SK-N-SH (cell line): ENCODE results near the gene CLEC5A. TPM values are rescaled to one million over a fixed set of nuclear protein-coding genes. Genes with fewer than 3 reads are reported as not detected.

Experiments
- CTCF ChIA-PET: fragments of 300-600, 350-600 bp; formaldehyde crosslinking; extraction: SDS; loops from one replicate; lab custom pipeline; 2021; lab: Yijun Ruan, JAX
- POLR2A ChIA-PET: fragments of 350-600 bp; sonication (Branson Sonifier 250); formaldehyde crosslinking; extraction: SDS; loops from one replicate; lab custom pipeline; 2020; ENCODE audit warnings: antibody characterized with exemption, inconsistent platforms; lab: Yijun Ruan, JAX
- DNase-seq: peaks from one replicate; pipeline ENCODE4 v3.0.0; 2012
- H2AFZ ChIP-seq: fragments of 200-600 bp; sonication (generic); 2 replicates; pipeline ENCODE4 v1.8.1; 2016; ENCODE audit warnings: antibody characterized with exemption, mild to moderate bottlenecking, low read depth
- H3F3A ChIP-seq: fragments of 200-600 bp; sonication (generic); replicated peaks from 2 replicates; pipeline ENCODE3; 2016; ENCODE audit warnings: antibody characterized with exemption, mild to moderate bottlenecking; ENCODE audit not compliant: insufficient read depth
- H3K27ac ChIP-seq, 2 experiments: fragments of 200-500 bp in 1 of 2; fragments of 200-600 bp in 1 of 2; sonication (Bioruptor generic) in 1 of 2; sonication (generic), shearing (Covaris generic) in 1 of 2; 2 replicates each; pipeline versions ENCODE4 v1.5.1 to v1.6.1; 2014 to 2016; ENCODE audit warnings: low read depth in 2 of 2, inconsistent platforms in 1 of 2, low read length in 1 of 2, mild to moderate bottlenecking in 1 of 2, mixed read lengths in 1 of 2
- H3K27me3 ChIP-seq: fragments of 200-600 bp; sonication (generic), shearing (Covaris generic); 2 replicates; pipeline ENCODE4 v1.6.1; 2016; ENCODE audit warnings: mixed run types; ENCODE audit not compliant: insufficient read depth
- H3K36me3 ChIP-seq, 2 experiments: fragments of 200-500 bp in 1 of 2; fragments of 200-600 bp in 1 of 2; sonication (Bioruptor generic) in 1 of 2; sonication (generic) in 1 of 2; replicated peaks in 1 of 2; 2 replicates each; pipeline versions ENCODE3 to v1.5.1; 2014 to 2016; ENCODE audit warnings: low read length in 1 of 2, mild to moderate bottlenecking in 1 of 2; ENCODE audit not compliant: insufficient read depth in 2 of 2, control insufficient read depth in 1 of 2
- H3K4me1 ChIP-seq, 2 experiments: fragments of 200-500 bp in 1 of 2; fragments of 200-600 bp in 1 of 2; sonication (Bioruptor generic) in 1 of 2; sonication (generic), shearing (Covaris generic) in 1 of 2; 2 replicates each; pipeline versions ENCODE4 v1.5.1 to v1.6.1; 2014 to 2016; ENCODE audit warnings: low read depth in 1 of 2, low read length in 1 of 2, mixed run types in 1 of 2; ENCODE audit not compliant: insufficient read depth in 2 of 2, control insufficient read depth in 1 of 2
- H3K4me2 ChIP-seq: fragments of 200-600 bp; sonication (generic), shearing (Covaris generic); 2 replicates; pipeline ENCODE4 v1.6.1; 2017; ENCODE audit warnings: mixed run types
- H3K4me3 ChIP-seq, 2 experiments: fragments of 200-500 bp in 1 of 2; fragments of 200-600 bp in 1 of 2; sonication (Bioruptor generic) in 1 of 2; sonication (generic), shearing (Covaris generic) in 1 of 2; 2 replicates each; pipeline versions ENCODE4 v1.5.1 to v1.8.1; 2014 to 2016; ENCODE audit warnings: low read depth in 2 of 2, inconsistent platforms in 1 of 2, low read length in 1 of 2, mild to moderate bottlenecking in 1 of 2, mixed read lengths in 1 of 2, moderate library complexity in 1 of 2
- H3K79me2 ChIP-seq: fragments of 200-600 bp; sonication (generic); 2 replicates; pipeline ENCODE4 v1.8.1; 2017; ENCODE audit warnings: mild to moderate bottlenecking; ENCODE audit not compliant: insufficient read depth
- H3K9ac ChIP-seq: fragments of 200-600 bp; sonication (generic); 2 replicates; pipeline ENCODE4 v1.6.1; 2017; ENCODE audit warnings: mixed run types
- H3K9me2 ChIP-seq: fragments of 200-600 bp; sonication (generic); 2 replicates; pipeline ENCODE4 v1.6.1; 2017; ENCODE audit warnings: mixed run types
- H3K9me3 ChIP-seq: fragments of 200-600 bp; sonication (generic); 2 replicates; pipeline ENCODE4 v1.6.1; 2017; ENCODE audit warnings: mixed run types, mild to moderate bottlenecking, moderate library complexity
- H4K20me1 ChIP-seq: fragments of 200-600 bp; sonication (generic); 2 replicates; pipeline ENCODE4 v1.6.1; 2017; ENCODE audit warnings: mild to moderate bottlenecking, mixed run types; ENCODE audit not compliant: insufficient read depth
- EZH2phosphoT487 ChIP-seq: fragments of 200-600 bp; sonication (generic); IDR thresholded peaks from 2 replicates; pipeline ENCODE4 v1.6.1; 2017; ENCODE audit warnings: low read depth, mixed run types, mild to moderate bottlenecking, antibody characterized with exemption, moderate library complexity, borderline replicate concordance
- GABPA ChIP-seq: IDR thresholded peaks from 2 replicates; pipeline ENCODE4 v1.4.0; 2012; ENCODE audit warnings: low read depth, mild to moderate bottlenecking
- RAD21 ChIP-seq: IDR thresholded peaks from 2 replicates; pipeline ENCODE4 v1.6.1; 2012; ENCODE audit warnings: mild to moderate bottlenecking, low read length
- SIN3A ChIP-seq: IDR thresholded peaks from 2 replicates; pipeline ENCODE4 v1.6.1; 2012; ENCODE audit warnings: low read depth, mild to moderate bottlenecking, low read length, moderate library complexity, borderline replicate concordance
- SMC3 ChIP-seq: IDR thresholded peaks from 2 replicates; pipeline ENCODE4 v1.6.1; 2012; ENCODE audit warnings: low read depth, low read length, improper control_type of control experiment
- TEAD4 ChIP-seq: IDR thresholded peaks from 2 replicates; pipeline ENCODE4 v1.4.0; 2012; ENCODE audit warnings: mild to moderate bottlenecking, borderline replicate concordance; ENCODE audit not compliant: insufficient read depth
- USF1 ChIP-seq: IDR thresholded peaks from 2 replicates; pipeline ENCODE4 v1.4.0; 2012; ENCODE audit warnings: low read depth, borderline replicate concordance
- ZBTB33 ChIP-seq: IDR thresholded peaks from 2 replicates; pipeline ENCODE4 v1.4.0; 2012; ENCODE audit warnings: low read depth, borderline replicate concordance
- WGBS: methylation state at CpG from one replicate; pipeline ENCODE4 v1.1.6; 2017; ENCODE audit warnings: low lambda C conversion rate; 5-methylcytosine and 5-hydroxymethylcytosine counted together
- polyA plus RNA-seq, 3 experiments: library from polyadenylated mRNA; depleted of rRNA; stranded (reverse); fragments of >200 nt; gene quantifications; 2 replicates each; pipeline ENCODE4 v1.2.3, GENCODE V29; 2012
- TF ChIP-seq, protein P1 (sequence below): fragments of 200-600 bp; sonication (generic); IDR thresholded peaks from 2 replicates; pipeline ENCODE4 v1.6.1; 2017; ENCODE audit warnings: antibody characterized with exemption, mild to moderate bottlenecking, moderate library complexity

The CLEC5A gene
- polyA plus RNA-seq, 1 of the 3 experiments (the other 2 are of a cell fraction) = not detected

GRCh38 chr7:141974831-141975230 lies 28.1 kb upstream of the CLEC5A start:
- Histone ChIP-seq H2AFZ (no peak overlapping the region), H3K4me2 (no peak overlapping the region), H3K9me2 (0 out of 2 replicates have a peak, but pooled peaks cover 4% of the 10 kb centered on the region), H4K20me1 (no peaks in the 10 kb centered on the region), H3K27me3 (peaks cover 11% of the 10 kb centered on the region; the same call in 1 of the 2 replicates), H3K9me3 (no peaks in the 10 kb centered on the region), H3K4me1 (peaks cover 4% of the 10 kb centered on the region in 2 experiments; a peak in 1 of 4 replicates), H3F3A (no peaks in the 10 kb centered on the region), H3K36me3 (no peaks in the 10 kb centered on the region), H3K9ac (no peak overlapping the region), H3K79me2 (no peaks in the 10 kb centered on the region), H3K4me3 (no peak overlapping the region), H3K27ac (no peak overlapping the region)
- POLR2A ChIA-PET = no interaction called here
- CTCF ChIA-PET = interaction anchor here (0.8 to 4.7 kb wide), 8 partner anchors 9 to 404 kb away, joined by 3 to 43 read pairs (median 10); no protein-coding TSS in a partner anchor
- TF ChIP-seq SMC3 (peak; percentile 49), EZH2phosphoT487 (no peak), RAD21 (peak; percentile 51)
- TF ChIP-seq, protein P1, sequence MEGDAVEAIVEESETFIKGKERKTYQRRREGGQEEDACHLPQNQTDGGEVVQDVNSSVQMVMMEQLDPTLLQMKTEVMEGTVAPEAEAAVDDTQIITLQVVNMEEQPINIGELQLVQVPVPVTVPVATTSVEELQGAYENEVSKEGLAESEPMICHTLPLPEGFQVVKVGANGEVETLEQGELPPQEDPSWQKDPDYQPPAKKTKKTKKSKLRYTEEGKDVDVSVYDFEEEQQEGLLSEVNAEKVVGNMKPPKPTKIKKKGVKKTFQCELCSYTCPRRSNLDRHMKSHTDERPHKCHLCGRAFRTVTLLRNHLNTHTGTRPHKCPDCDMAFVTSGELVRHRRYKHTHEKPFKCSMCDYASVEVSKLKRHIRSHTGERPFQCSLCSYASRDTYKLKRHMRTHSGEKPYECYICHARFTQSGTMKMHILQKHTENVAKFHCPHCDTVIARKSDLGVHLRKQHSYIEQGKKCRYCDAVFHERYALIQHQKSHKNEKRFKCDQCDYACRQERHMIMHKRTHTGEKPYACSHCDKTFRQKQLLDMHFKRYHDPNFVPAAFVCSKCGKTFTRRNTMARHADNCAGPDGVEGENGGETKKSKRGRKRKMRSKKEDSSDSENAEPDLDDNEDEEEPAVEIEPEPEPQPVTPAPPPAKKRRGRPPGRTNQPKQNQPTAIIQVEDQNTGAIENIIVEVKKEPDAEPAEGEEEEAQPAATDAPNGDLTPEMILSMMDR = peak; percentile 66
- DNase-seq = no peak
- WGBS = 14% methylated on average over 2 of the region's 2 CpGs

DNA sequence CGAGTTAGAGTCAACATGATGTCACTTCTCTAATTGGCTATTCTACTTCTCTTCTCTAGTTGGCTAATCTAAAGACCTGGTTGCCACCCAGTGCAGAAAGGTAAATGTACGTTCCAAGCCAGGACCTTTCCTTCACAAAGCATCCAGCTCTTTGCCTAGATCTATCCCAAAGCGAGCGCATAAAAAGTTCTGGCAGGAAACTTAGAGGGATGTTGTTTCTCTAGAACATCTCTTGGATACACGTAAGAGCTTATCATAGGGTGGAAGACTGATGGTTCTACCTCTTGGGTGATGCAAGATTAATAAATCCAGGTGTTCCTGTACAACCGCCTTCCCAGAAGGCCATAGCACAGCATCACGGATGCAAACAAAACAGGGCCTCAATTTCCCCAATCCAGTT lies 26.9 kb upstream of the CLEC5A start, which contains the start of gene TAS2R38:
TAS2R38 (minus strand) TSS at position 101 of the 400 bp plus-strand sequence; CDS start at position 17, 84 bp downstream.
- Histone ChIP-seq H2AFZ (no peak within 1 kb of the TSS), H4K20me1 (no peaks in the 10 kb centered on the region), H3K9me2 (peaks cover 10% of the 10 kb centered on the region; the same call in 1 of the 2 replicates), H3K79me2 (no peaks in the 10 kb centered on the region), H3K36me3 (peaks cover 0 to 4% of the 10 kb centered on the region in 2 experiments), H3K9me3 (no peaks in the 10 kb centered on the region), H3K27ac (no peak within 1 kb of the TSS), H3K4me3 (no peak within 1 kb of the TSS), H3K9ac (no peak within 1 kb of the TSS), H3K27me3 (peaks cover 11% of the 10 kb centered on the region; the same call in 1 of the 2 replicates), H3K4me2 (no peak within 1 kb of the TSS)
- no peak for DNase-seq
- CTCF ChIA-PET = interaction anchor here (3.3 kb wide), 1 partner anchor 221 kb away, joined by 14 read pairs; no protein-coding TSS in a partner anchor
- 50% methylated on average over 7 of the region's 7 CpGs for WGBS
- POLR2A ChIA-PET = no interaction called here
- TF ChIP-seq ZBTB33 (no peak), USF1 (no peak), SIN3A (no peak), TEAD4 (no peak), GABPA (no peak)
- TF ChIP-seq, protein P1 = no peak
- TF ChIP-seq, all 33 proteins: peak for 0
- no peaks in the 10 kb centered on the region for H3F3A ChIP-seq
- peaks cover 4% of the 10 kb centered on the region in 2 experiments; a peak in 1 of 4 replicates for H3K4me1 ChIP-seq
